Measurements from ENCODE around the gene NPTXR. TPM values are rescaled to one million over a fixed set of nuclear protein-coding genes. Genes with fewer than 3 reads are reported as not detected.

The NPTXR gene
- total RNA-seq, 1 experiment from 2014 or later: 12.8 TPM

GRCh38 chr22:38870312-38870741, 26.5 kb upstream of the NPTXR start:
- no peak overlapping the region for H2AFZ ChIP-seq (ENCODE audit: low read depth, low read length, poor library complexity, severe bottlenecking)
- peak overlapping the region; percentile 61 to 86 for H3K4me3 ChIP-seq (replicated peaks in 1 of 2; ENCODE audit: low read depth in 1 of 2, low read length in 2 of 2)
- peaks cover 11 to 45% of the 10 kb centered on the region in 2 experiments for H3K4me1 ChIP-seq (ENCODE audit: control insufficient read depth in 1 of 2, insufficient read depth in 2 of 2, low read length in 2 of 2)
- RAD21 ChIA-PET (ENCODE audit: low non-redundant PET in 1 of 2, low total read pairs in 2 of 2, uncharacterized antibody in 2 of 2, unreplicated experiment in 2 of 2): interaction anchor here (0.7 to 1.5 kb wide), 6 partner anchors 54 to 133 kb away, joined by 3 to 9 read pairs (median 4); no protein-coding TSS in a partner anchor
- H3K9me2 ChIP-seq (ENCODE audit: insufficient read depth): no peaks in the 10 kb centered on the region
- CTCF ChIA-PET: interaction anchor here (0.6 to 3.1 kb wide), 26 partner anchors 8 to 653 kb away, joined by 3 to 58 read pairs (median 5); partner anchors contain the start of gene CBX7
- peaks cover 55% of the 10 kb centered on the region for H3K79me2 ChIP-seq (ENCODE audit: insufficient read depth, low read length)
- peak; percentile 69 for ATAC-seq
- H3K9me3 ChIP-seq (ENCODE audit: control insufficient read depth in 1 of 2, insufficient read depth in 1 of 2, low read depth in 1 of 2, low read length in 2 of 2): no peaks in the 10 kb centered on the region
- POLR2A ChIA-PET: interaction anchor here (0.9 to 2.1 kb wide), 5 partner anchors 17 to 449 kb away, joined by 3 to 5 read pairs (median 4); partner anchors contain the start of gene RPL3
- peaks cover 17 to 29% of the 10 kb centered on the region in 2 experiments for H3K36me3 ChIP-seq (ENCODE audit: control insufficient read depth in 1 of 2, insufficient read depth in 2 of 2, low read length in 2 of 2)
- TF ChIP-seq ELF1 (IDR thresholded peaks at IDR 0.05; ENCODE audit: borderline replicate concordance, low read depth) (no peak), POLR2AphosphoS5 (IDR thresholded peaks at IDR 0.05; ENCODE audit: low read depth, low read length) (no peak), EZH2phosphoT487 (IDR thresholded peaks at IDR 0.05; ENCODE audit: borderline replicate concordance) (no peak), FOSL1 (IDR thresholded peaks at IDR 0.05; ENCODE audit: low read depth) (no peak), REST (IDR thresholded peaks at IDR 0.05; ENCODE audit: low read depth) (no peak), RAD21 (IDR thresholded peaks at IDR 0.05; ENCODE audit: low read depth) (peak; percentile 94), EGR1 (IDR thresholded peaks at IDR 0.05; ENCODE audit: low read depth) (no peak), CTCF (IDR thresholded peaks at IDR 0.05 in 2 of 3, conservative IDR thresholded peaks at IDR 0.05 in 1 of 3; ENCODE audit: borderline replicate concordance in 1 of 3, insufficient read depth in 1 of 3, low read depth in 2 of 3, low read length in 2 of 3) (peak; percentile 94 to 97 (median 94)), CBX3 (IDR thresholded peaks at IDR 0.05; ENCODE audit: low read depth) (no peak), ZNF274 (IDR thresholded peaks at IDR 0.05; ENCODE audit: low read depth, low read length) (no peak), EZH2 (IDR thresholded peaks at IDR 0.05) (no peak), CEBPB (IDR thresholded peaks at IDR 0.05; ENCODE audit: low read depth) (no peak), SP1 (IDR thresholded peaks at IDR 0.05; ENCODE audit: low read depth) (no peak)
- TSS peak; percentile 48 for BruUV-seq (replicated peaks)
- H3K4me2 ChIP-seq (ENCODE audit: low read length): peak overlapping the region; percentile 87
- peak overlapping the region; percentile 84 for H3K27ac ChIP-seq (ENCODE audit: low read depth, low read length)
- peak overlapping the region; percentile 92 for H3K9ac ChIP-seq (ENCODE audit: low read length)
- no peaks in the 10 kb centered on the region for H3K27me3 ChIP-seq (ENCODE audit: insufficient read depth, low read length)
- peak; percentile 71 for DNase-seq (ENCODE audit: low read depth, low spot score)
- H4K20me1 ChIP-seq (ENCODE audit: insufficient read depth): no peaks in the 10 kb centered on the region
- intact Hi-C loops (cut with micrococcal nuclease): loop anchor here (1.0 to 5.0 kb wide), 4 partner anchors 102 to 437 kb away; no protein-coding TSS in a partner anchor

Data from HCT116 (cell line).